BE2C (cell line): ENCODE data around the gene CACNB4.

Experiments used
- DNase-seq: peaks from one replicate; pipeline ENCODE4 v3.0.0-alpha.2; 2020
- H3K27me3 ChIP-seq: fragments of 250-450 bp; sonication (Bioruptor Pico); 2 replicates; pipeline ENCODE4 v1.5.1; 2020; ENCODE audit warnings: mild to moderate bottlenecking
- H3K36me3 ChIP-seq: fragments of 250-450 bp; sonication (Bioruptor Pico); 2 replicates; pipeline ENCODE4 v1.5.1; 2020; ENCODE audit warnings: mild to moderate bottlenecking
- H3K4me1 ChIP-seq: fragments of 250-450 bp; sonication (Bioruptor Pico); 2 replicates; pipeline ENCODE4 v1.5.1; 2020
- H3K4me3 ChIP-seq: 2 replicates; pipeline ENCODE4 v1.5.1; 2011; ENCODE audit warnings: low read depth, low read length
- H3K9me3 ChIP-seq: fragments of 250-450 bp; sonication (Bioruptor Pico); 2 replicates; pipeline ENCODE4 v1.5.1; 2020
- TF ChIP-seq, protein P1 (sequence below): IDR thresholded peaks from 2 replicates; pipeline ENCODE4 v1.5.1; 2012; ENCODE audit warnings: mild to moderate bottlenecking, low read depth, low read length

Gene CACNB4

DNA sequence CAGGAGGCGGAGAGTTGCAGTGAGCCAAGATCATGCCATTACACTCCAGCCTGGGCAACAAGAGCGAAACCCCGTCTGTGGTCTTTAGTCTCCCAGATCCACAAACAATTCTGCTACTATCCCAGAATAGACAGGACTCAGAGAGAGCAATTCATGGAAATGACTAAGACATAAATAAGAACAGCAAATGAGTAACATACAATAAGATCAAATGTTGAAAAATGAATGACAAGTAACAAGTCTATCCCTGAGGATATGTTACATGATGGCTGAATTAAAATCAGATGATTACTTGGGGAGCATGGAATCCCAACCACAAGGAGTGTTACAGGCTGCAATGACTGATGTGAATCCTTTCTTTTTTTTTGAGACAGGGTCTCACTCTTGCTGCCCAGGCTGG lies 280.9 kb downstream of the CACNB4 start:
- no peak for DNase-seq
- H3K9me3 ChIP-seq, result no peaks in the 10 kb centered on the region
- no peak overlapping the region for H3K4me3 ChIP-seq
- no peaks in the 10 kb centered on the region for H3K36me3 ChIP-seq
- H3K27me3 ChIP-seq, result no peaks in the 10 kb centered on the region
- TF ChIP-seq, protein P1, sequence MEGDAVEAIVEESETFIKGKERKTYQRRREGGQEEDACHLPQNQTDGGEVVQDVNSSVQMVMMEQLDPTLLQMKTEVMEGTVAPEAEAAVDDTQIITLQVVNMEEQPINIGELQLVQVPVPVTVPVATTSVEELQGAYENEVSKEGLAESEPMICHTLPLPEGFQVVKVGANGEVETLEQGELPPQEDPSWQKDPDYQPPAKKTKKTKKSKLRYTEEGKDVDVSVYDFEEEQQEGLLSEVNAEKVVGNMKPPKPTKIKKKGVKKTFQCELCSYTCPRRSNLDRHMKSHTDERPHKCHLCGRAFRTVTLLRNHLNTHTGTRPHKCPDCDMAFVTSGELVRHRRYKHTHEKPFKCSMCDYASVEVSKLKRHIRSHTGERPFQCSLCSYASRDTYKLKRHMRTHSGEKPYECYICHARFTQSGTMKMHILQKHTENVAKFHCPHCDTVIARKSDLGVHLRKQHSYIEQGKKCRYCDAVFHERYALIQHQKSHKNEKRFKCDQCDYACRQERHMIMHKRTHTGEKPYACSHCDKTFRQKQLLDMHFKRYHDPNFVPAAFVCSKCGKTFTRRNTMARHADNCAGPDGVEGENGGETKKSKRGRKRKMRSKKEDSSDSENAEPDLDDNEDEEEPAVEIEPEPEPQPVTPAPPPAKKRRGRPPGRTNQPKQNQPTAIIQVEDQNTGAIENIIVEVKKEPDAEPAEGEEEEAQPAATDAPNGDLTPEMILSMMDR, result no peak
- H3K4me1 ChIP-seq, result no peaks in the 10 kb centered on the region

DNA sequence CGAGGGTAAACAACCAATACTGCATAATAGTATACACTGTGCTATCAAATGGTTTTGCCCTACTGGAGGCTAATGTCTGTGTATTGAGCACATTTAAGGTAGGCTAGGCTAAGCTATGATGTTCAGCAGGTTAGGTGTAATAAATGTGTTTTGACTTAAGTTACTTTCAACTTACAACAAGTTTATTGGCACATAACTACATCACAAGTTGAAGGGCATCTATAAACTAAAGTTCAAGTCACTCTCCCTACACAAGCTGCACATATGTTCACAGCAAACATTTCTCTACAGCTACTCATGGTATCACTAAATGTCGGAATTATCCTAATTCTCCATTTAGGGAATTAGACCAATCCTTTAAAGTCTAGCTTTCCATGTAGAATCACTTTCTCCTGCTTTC lies 282.0 kb downstream of the CACNB4 start:
- no peak for DNase-seq
- H3K27me3 ChIP-seq, result no peaks in the 10 kb centered on the region
- no peaks in the 10 kb centered on the region for H3K36me3 ChIP-seq
- H3K4me3 ChIP-seq, result no peak overlapping the region
- H3K4me1 ChIP-seq, result no peaks in the 10 kb centered on the region
- H3K9me3 ChIP-seq, result no peaks in the 10 kb centered on the region
- TF ChIP-seq, protein P1, result no peak

DNA sequence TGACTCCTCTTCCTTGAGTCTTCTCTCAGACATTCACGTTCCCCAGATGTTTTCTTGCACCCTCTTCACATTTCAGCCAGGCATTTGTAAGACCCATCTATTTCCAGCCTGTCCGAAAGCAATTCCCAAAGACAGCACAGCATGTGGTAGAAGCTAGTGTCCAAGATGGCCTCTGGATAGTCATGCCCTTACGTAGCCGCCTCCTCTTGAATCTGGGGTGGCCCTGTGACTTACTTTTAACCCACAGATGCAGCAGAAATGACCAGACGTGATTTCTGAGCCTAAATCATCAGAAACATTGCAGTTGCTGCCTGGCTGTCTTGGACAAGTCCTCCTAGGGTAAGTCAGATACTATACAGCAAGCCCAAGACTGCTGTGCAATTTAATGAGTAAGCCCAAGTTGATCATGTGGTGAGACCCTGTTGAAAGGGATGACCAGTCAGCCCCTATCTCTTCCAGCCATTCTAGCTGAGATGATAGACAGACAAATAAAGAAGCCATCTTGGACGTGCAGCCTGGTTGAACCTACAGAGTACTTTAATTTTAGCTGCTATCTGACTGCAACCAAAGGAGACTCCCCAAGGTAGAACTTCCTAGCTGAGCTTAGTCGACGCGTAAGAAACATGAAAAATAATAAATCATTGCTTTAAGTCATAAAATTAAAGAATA lies 282.9 kb downstream of the CACNB4 start:
- H3K4me3 ChIP-seq, result no peak overlapping the region
- TF ChIP-seq, protein P1, result no peak
- DNase-seq, result no peak
- no peaks in the 10 kb centered on the region for H3K4me1 ChIP-seq
- no peaks in the 10 kb centered on the region for H3K9me3 ChIP-seq
- no peaks in the 10 kb centered on the region for H3K27me3 ChIP-seq
- no peaks in the 10 kb centered on the region for H3K36me3 ChIP-seq

DNA sequence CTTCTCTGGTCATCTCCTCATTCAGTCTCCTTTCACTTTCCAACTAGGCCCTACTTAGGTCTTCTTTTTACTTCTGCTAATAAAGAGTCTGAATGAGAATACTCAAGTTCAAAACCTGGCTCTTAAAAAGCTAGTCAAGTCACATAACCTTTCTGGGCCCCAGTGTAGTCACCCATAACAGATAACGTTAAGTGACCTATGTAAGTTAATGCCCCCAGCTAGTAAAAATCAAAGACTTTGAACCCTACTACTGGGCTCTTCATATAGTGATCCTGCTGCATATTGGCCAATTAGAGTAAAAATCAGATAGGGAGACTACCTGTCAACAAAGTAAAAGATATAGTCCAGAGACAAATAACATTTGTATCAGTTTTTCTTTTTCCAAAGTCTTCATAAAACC lies 288.4 kb downstream of the CACNB4 start:
- no peaks in the 10 kb centered on the region for H3K4me1 ChIP-seq
- H3K27me3 ChIP-seq, result no peaks in the 10 kb centered on the region
- no peak for DNase-seq
- H3K36me3 ChIP-seq, result peaks cover 2% of the 10 kb centered on the region; the same call in 1 of the 2 replicates
- TF ChIP-seq, protein P1, result no peak
- no peak overlapping the region for H3K4me3 ChIP-seq
- H3K9me3 ChIP-seq, result no peaks in the 10 kb centered on the region

DNA sequence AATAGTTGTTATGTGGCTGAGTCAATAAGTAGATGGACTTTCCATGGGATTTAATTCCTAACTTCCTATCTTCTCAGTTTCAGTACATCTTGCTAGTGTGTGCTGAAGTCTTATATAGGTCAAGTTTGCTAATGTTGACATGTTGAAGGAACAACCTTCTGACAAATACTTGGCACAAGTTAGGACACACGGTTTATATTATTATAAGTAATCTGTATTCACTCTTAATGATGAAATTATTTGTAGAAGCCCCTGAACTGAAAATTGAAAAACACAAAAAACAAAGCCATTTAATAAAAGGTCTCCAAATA lies 289.8 kb downstream of the CACNB4 start:
- H3K4me1 ChIP-seq, result no peaks in the 10 kb centered on the region
- no peak overlapping the region for H3K4me3 ChIP-seq
- H3K36me3 ChIP-seq, result peaks cover 2% of the 10 kb centered on the region; the same call in 1 of the 2 replicates
- H3K27me3 ChIP-seq, result no peaks in the 10 kb centered on the region
- H3K9me3 ChIP-seq, result no peaks in the 10 kb centered on the region
- TF ChIP-seq, protein P1, result no peak
- DNase-seq, result no peak

DNA sequence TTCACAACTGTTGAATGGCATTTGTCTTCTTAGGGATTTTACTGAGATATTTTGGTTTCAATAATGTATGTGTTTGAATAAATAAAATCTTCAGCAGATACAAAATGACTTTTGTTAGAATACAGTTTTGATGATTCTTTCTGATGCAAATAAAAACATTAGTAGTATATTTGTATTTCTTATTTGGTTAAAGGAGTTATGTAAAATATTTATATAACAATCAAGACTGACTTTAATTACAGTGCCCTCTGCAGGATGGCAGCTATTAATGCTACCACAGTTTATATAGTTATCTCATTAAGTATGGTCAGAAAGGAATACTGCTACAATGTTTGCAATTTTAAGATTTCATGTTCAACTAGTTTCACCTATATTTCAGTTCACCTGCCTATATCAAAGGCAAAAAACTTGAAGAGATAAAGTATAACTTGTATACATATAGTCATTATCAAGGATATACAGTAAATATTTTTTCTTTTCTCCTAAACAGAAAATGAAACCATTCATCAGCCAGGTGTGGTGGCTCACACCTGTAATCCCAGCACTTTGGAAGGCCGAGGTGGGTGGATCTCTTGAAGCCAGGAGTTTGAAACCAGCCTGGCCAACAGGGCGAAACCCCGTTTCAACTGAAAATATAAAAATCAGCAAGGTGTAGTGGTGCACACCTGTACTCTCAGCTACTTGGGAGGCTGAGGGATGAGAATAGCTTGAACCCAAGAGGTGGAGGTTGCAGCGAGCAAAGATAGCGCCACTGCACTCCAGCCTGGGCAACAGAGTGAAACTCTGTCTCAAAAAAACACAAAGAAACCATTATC lies 290.4 kb downstream of the CACNB4 start:
- Histone ChIP-seq H3K4me1 (no peaks in the 10 kb centered on the region), H3K9me3 (no peaks in the 10 kb centered on the region), H3K27me3 (no peaks in the 10 kb centered on the region), H3K4me3 (no peak overlapping the region), H3K36me3 (peaks cover 2% of the 10 kb centered on the region; the same call in 1 of the 2 replicates)
- no peak for DNase-seq
- TF ChIP-seq, protein P1, result peak; percentile 35
